ENCODE results near the gene PPP6R3.
"Not testable (repeated sequence)": the region's sequence is repeated elsewhere in the genome, so short reads cannot be mapped to it uniquely, and the experiment has no call there.

Gene PPP6R3

DNA sequence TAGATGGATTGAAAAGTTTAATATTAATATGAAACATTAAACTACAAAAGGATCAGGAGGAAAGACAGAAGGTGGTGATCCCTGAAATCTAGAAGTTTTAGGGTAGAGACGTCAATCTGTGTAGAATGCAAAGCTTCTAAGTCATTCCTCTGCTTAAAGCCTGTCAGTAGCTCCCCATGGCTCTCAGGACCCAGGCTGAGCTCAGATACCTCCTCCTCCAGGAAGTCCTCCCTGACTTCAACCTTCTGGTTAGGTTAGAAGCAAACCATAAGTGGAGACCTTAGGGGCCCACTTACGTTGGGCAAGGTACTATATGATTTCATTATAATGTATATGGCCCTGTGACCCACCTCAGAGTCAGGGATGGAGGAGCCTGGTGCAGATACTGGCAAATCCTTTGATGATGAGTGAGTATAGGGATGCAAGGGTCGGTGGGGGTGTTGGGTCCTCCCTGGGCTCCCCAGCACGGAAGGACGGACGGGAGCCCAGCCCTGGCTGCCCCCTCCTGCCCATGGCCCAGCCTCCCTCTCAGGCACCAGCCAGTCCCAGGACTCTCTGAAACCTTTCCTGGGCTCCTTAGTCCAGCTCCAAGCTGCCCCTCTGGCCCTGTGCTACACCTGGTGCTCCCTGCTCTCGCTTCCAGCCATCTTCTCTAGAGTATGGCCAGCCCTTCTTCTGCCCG lies 3.2 kb upstream of the PPP6R3 start:
- no peak for DNase-seq

DNA sequence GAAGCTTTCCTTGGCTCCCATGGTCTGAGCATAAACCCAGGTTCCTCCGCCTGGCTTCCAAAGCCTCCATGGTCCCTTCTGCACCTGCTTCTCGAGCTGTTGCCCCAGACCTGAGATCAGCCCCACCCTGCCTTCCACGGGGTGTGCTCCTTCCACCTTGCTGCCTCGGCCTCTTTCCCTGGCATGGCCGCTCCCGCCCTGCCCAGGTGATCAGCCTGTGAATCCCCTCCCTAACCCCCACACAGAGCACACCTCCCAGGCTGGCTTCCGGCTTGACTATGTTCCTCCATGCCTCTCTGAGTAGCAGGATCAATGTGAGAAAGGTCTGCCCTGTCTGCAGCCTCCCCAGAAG lies 2.7 kb upstream of the PPP6R3 start:
- DNase-seq, result no peak

DNA sequence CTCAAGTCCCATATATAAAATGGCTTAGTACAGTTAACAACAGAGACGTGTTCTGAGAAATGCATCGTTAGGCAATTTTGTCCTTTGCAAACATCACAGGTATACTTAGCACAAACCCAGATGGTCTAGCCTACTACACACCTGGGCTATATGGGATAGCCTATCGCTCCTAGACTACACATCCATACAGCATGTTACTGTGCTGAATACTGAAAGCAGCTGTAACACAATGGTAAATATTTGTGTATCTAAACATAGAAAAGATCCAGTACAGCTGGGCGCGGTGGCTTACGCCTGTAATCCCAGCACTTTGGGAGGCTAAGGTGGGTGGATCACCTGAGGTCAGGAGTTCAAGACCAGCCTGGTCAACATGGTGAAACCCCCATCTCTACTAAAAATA lies 2.2 kb upstream of the PPP6R3 start:
- not testable (repeated sequence) for DNase-seq

- peak; percentile 99 for DNase-seq
Measured at GRCh38 chr11:68459886-68460740, 439 bp upstream of the PPP6R3 start.

- no peak for DNase-seq
Measured at GRCh38 chr11:68461575-68461917, 994 bp downstream of the PPP6R3 start.

DNA sequence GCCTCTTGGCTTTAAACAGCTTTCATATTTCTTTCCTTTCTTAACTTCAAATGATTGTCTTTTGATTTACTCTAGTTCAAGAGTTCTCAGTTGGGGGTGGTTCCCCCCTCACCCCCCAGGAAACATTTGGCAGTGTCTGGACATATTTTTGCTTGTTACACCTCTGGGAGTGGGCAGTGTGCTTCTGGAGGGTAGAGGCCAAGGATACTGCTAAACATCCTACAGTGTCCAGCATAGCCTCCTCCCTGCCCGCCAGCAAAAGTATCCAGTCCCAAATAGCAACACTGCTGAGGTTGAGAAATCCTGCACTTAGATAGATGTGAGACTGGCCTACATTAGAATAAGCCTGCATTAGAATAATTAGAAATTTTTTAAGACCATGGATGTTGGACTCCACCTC lies 3.2 kb downstream of the PPP6R3 start:
- DNase-seq, result no peak

DNA sequence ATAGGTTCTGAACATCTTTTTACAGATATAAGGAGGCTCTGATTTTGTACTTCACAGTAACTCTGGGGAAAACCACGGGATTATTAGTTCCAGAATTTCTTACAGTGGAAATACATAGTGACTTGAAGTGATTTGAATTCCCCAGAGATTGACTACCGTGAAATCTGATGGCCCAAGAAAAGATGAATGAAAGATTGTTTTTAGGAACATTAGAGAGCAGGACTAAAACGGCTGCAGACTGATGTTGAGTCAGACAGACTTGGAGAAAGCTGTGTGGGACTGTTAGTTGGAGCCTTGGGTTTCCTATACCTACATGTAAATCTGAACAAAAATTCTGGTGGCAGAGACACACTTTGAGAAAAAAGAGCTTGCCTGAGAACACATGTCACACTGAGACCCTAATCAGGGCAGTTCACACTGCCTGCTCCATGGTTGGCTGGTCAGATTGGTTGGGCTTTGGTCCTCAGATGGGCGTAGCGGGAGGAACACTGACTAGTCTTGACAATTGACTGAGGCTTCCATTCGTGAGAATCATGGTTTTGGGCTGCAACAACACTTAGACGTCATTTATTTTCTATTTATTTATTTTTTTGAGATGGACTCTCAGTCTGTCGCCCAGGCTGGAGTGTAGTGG lies 6.8 kb downstream of the PPP6R3 start:
- DNase-seq, result no peak

DNA sequence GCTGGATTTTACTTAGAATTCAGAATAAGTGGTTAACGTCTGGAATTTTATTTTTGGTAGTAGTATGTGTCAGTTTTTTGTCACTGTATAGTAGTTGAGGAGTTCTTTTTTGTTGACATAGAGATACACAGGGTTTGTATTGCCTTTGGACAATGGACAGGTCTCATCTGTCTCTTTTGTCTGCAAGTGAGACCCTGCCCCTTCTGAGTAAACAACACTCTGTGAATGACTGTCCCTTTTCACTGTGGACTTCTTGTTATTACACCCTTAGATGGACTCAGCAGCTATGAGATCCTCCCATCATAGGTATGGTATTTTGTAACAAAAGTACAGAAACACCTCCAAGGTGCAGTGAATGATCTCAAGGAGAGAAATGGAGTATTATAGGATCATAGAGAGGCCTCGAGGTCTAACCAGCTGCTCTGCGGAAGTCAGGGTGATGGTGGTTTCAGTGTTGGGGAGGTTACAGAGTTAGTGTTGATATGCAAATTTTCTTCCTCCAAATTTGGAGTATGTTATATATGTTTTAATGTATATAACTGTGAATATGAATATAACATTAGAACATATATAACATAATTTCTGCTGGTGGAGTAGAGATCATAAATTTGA lies 7.8 kb downstream of the PPP6R3 start:
- DNase-seq, result no peak

DNA sequence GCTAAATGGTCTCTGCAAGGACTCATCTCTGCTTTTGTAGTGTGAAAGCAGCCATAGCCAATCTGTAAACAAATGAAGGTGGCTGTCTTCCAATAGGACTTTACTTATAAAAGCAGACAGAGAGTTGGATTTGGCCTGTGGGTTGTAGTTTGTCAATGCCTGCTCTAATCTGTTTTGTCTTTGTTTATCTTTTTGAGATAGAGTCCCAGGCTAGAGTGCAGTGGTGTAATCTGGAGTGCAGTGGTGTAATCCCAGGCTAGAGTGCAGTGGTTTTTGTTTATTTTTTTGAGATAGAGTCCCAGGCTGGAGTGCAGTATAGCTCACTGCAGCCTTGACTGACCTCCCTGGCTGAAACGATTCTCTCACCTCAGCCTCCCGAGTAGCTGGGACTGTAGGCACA lies 8.6 kb downstream of the PPP6R3 start:
- DNase-seq, result no peak

DNA sequence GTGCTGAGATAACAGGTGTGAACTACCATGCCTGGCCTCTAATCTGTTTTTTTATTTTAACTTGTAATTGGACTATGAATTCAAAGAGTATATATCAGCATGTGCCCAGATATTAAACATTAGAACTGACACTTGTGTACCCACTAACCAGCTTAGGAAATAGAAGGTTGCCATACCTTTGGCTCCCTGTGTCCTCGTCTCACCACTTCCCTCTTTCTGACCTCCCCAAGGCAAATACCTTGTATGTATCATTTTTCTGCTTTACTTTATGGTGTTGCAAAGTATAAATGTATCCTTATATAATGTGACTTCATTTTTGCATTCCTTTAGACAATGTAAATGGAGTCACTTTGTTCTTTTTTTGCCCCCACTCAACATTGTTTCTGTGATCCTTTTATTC lies 9.1 kb downstream of the PPP6R3 start:
- no peak for DNase-seq

- DNase-seq, result no peak
Measured at GRCh38 chr11:68470304-68470811, 9.8 kb downstream of the PPP6R3 start.

GRCh38 chr11:68471360-68472340 lies 11.1 kb downstream of the PPP6R3 start:
- peak; percentile 77 for DNase-seq

DNA sequence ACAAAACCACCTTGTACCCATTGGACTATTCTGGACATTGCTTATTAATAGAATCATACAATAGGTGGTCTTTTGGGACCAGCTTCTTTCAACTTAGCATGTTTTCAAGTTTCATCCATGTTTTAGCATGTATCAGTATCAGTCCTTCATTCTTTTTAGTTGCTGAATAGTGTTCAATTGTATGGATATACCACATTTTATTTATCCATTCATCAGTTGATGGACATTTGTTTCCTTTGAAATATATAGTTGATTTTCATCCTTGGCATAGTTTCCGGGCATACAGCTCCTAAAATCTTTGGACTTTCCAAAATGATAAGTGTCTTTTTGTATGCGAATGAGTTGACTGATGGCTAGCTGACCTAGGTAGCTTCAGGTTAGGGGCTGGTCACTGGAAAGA lies 12.2 kb downstream of the PPP6R3 start:
- DNase-seq, result no peak

GRCh38 chr11:68473693-68474092 lies 13.1 kb downstream of the PPP6R3 start:
- DNase-seq, result no peak

DNA sequence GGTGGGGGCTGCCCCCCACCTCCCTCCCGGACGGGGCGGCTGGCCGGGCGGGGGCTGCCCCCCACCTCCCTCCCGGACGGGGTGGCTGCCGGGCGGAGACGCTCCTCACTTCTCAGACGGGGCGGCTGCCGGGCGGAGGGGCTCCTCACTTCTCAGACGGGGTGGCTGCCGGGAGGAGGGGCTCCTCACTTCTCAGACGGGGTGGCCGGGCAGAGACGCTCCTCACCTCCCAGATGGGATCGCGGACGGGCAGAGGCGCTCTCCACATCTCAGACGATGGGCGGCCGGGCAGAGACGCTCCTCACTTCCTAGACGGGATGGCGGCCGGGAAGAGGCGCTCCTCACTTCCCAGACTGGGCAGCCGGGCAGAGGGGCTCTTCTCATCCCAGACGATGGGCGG lies 15.1 kb downstream of the PPP6R3 start:
- DNase-seq, result not testable (repeated sequence)

DNA sequence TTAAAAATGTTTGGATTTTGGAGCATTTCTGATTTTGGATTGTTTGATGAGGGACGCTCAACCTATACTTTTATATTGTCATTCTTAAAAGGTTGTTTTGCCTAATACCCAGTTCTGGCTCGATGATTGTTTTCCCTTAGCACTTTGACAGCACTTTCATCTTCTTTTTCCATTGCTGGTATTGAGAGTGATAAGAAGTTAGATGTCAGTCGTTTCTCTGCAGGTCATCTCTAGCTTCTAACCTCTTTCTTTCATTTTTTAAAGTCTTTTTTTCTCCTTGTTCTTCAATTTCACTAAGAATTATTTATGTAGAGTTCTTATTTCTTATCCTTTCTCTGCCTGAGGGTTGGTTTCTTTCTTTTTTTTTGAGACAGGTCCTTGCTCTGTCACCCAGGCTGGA lies 18.8 kb downstream of the PPP6R3 start:
- no peak for DNase-seq

- DNase-seq, result no peak
Measured at GRCh38 chr11:68480193-68480592, 19.6 kb downstream of the PPP6R3 start.

DNA sequence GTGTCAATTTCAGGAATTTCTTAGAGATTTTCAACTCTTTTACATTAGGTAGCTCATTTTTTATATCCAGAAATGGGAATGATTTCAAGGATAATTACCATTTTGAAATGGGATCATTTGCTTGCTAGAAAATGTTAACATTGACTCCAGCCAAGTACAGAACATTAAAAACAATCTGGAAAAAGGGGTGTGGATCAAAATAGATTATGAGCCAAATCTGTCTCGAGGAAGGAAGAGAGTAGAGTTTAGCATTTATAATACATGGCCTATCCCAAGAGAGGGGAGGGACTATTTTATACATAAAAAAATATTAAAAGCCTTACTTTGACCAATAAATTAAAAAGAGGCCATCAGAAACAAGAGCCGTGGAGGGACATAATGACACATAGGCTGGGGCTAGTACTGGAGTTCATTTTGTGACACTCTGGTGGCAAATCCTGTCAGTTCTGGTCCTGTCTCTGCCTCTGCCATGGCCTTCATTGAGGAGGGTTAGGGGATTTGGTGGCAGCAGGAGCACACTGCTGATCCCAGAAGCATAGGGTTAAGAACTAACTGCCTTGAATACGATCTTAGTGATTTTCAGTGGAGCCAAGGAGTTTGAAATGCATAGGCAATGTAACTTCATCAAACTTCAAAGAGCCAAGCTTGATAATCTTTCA lies 20.4 kb downstream of the PPP6R3 start:
- DNase-seq, result no peak

GRCh38 chr11:68481579-68482240 lies 21.2 kb downstream of the PPP6R3 start:
- DNase-seq, result no peak

- DNase-seq, result no peak
Measured at GRCh38 chr11:68488623-68489022, 28.1 kb downstream of the PPP6R3 start.

DNA sequence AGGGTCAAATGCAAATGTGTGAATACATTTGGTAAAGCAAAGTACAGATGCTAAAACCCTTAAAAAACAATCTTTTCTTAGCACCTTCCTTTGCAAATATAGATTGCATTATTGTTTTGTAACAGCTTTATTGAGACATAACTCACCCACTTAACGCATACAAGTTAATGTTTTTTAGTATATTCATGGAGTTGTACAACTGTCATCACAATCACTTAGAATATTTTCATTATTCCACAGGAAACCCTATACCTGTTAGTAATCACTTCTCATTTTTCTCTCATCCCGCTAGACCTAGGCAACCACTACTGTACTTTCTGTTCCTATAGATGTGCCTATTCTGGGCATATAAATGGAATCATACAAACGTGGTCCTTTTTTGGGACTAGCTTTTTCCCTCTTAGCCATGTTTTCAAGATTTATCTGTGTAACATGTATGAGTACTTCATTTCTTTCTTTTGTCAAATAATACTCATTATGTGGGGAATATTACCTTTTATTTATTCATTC lies 34.7 kb downstream of the PPP6R3 start:
- no peak for DNase-seq
